Fibroblast of lung (primary cell): ENCODE results near the gene CIAPIN1. TPM values are rescaled to one million over a fixed set of nuclear protein-coding genes. Genes with fewer than 3 reads are reported as not detected.

Experiments
- DNase-seq, 2 donors: peaks; one replicate each; pipeline versions ENCODE4 v3.0.0 to v3.0.0-alpha.2; 2010; ENCODE audit warnings: low read depth in 2 of 2
- H2AFZ ChIP-seq: 2 replicates; pipeline ENCODE4 v1.5.1; 2012; ENCODE audit warnings: low read length, control low read depth, inconsistent platforms
- H3K27ac ChIP-seq: 2 replicates; pipeline ENCODE4 v1.5.1; 2011; ENCODE audit warnings: low read length, control low read depth; ENCODE audit not compliant: insufficient read depth
- H3K27me3 ChIP-seq: 2 replicates; pipeline ENCODE4 v1.5.1; 2011; ENCODE audit warnings: mild to moderate bottlenecking, low read length; ENCODE audit not compliant: control insufficient read depth, insufficient read depth
- H3K36me3 ChIP-seq: 2 replicates; pipeline ENCODE4 v1.5.1; 2011; ENCODE audit warnings: low read length; ENCODE audit not compliant: control insufficient read depth, insufficient read depth
- H3K4me1 ChIP-seq: 2 replicates; pipeline ENCODE4 v1.5.1; 2011; ENCODE audit warnings: low read length; ENCODE audit not compliant: control insufficient read depth, insufficient read depth; ENCODE audit errors: extremely low read depth
- H3K4me2 ChIP-seq: 2 replicates; pipeline ENCODE4 v1.5.1; 2011; ENCODE audit warnings: low read length, control low read depth; ENCODE audit not compliant: insufficient read depth; ENCODE audit errors: extremely low read depth
- H3K4me3 ChIP-seq, 4 experiments: fragments of 200-600 bp in 1 of 4; sonication (generic) in 1 of 4; replicated peaks in 1 of 4; 2 replicates each; pipeline ENCODE4 v1.5.1; 2011 to 2016; ENCODE audit warnings: low read length in 4 of 4, low read depth in 3 of 4, mild to moderate bottlenecking in 3 of 4, control low read depth in 2 of 4, inconsistent platforms in 1 of 4, mixed read lengths in 1 of 4; ENCODE audit not compliant: insufficient read depth in 1 of 4; ENCODE audit errors: control extremely low read depth in 1 of 4
- H3K79me2 ChIP-seq: 2 replicates; pipeline ENCODE4 v1.5.1; 2012; ENCODE audit warnings: mild to moderate bottlenecking, low read length, inconsistent platforms; ENCODE audit not compliant: control insufficient read depth, insufficient read depth
- H3K9ac ChIP-seq: 2 replicates; pipeline ENCODE4 v1.5.1; 2011; ENCODE audit warnings: mild to moderate bottlenecking, low read length, control low read depth; ENCODE audit not compliant: insufficient read depth
- H3K9me3 ChIP-seq: 2 replicates; pipeline ENCODE4 v1.5.1; 2012; ENCODE audit warnings: low read depth, low read length; ENCODE audit not compliant: control insufficient read depth, insufficient read depth
- H4K20me1 ChIP-seq: 2 replicates; pipeline ENCODE4 v1.5.1; 2011; ENCODE audit warnings: low read length; ENCODE audit not compliant: control insufficient read depth, insufficient read depth; ENCODE audit errors: extremely low read depth
- EZH2 ChIP-seq: IDR thresholded peaks from 2 replicates; pipeline ENCODE4 v1.5.1; 2012; ENCODE audit warnings: low read length, control low read depth, mild to moderate bottlenecking; ENCODE audit errors: missing control alignments
- polyA plus RNA-seq, 2 donors: library from polyadenylated mRNA; depleted of rRNA in 1 of 2; stranded (reverse) in 1 of 2; unstranded in 1 of 2; fragments of >200 nt; gene quantifications; 2 replicates each; pipeline ENCODE4 v1.2.1, GENCODE V29; 2011 to 2012; ENCODE audit warnings: missing spikeins in 1 of 2
- total RNA-seq: library from RNA; depleted of rRNA; stranded (reverse); fragments of >200 nt; gene quantifications from 2 replicates; pipeline ENCODE4 v1.2.1, GENCODE V29; 2014
- TF ChIP-seq, protein P1 (sequence below), 2 donors: IDR thresholded peaks in 1 of 2; conservative IDR thresholded peaks in 1 of 2; 1 replicate in 1 of 2; 2 replicates in 1 of 2; pipeline ENCODE4 v1.5.1; 2011 to 2012; ENCODE audit warnings: low read length in 2 of 2, control low read depth in 1 of 2, inconsistent platforms in 1 of 2, low read depth in 1 of 2, mild to moderate bottlenecking in 1 of 2

CIAPIN1 gene
- total and polyA plus RNA-seq, 2 donors (not counting 1 experiment from before 2014, with no cell fraction given), result 38.3 to 40.2 TPM

DNA sequence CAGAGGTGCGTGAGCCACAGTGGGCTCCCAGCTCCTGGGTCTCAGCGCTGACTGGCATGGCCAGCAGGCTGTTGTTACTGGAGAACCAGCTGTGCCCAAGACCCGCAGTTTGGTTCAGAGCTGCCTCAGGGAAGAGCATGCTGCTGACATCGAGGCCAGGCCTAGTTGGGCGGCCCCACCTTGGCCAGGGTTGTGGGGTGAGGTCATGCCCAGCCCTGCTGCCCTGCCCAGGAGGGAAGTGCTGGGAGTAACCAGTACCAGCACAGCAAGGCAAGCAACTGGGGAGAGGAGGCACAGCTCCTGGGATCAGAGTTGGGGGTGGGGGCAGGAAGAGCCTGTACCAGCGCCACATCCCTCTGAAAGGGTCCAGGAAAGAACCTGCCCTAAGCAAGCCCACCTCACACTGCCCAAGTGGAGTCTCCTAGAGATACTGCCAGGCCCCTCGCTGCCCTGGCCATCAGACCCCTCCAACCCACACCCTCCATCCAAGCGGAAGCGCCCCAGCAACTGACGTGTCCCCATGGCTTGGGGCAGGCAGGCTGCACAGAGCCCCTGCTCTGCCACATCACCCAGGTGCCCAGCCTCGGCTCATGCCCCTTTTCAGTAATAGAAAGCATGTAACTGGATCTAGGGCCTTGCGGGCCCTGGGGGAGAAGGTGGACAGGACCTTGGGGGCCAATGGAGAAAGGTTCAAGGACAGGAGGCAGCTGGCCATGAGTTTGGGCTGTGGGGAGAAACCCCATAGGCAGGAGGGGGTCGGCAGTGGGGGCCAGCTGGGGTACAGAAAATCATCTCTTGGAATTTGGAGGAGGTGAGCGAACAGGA is 38.1 kb upstream of the CIAPIN1 start:
- no peak for DNase-seq
- Histone ChIP-seq H2AFZ (no peak overlapping the region), H3K79me2 (no peaks in the 10 kb centered on the region)

DNA sequence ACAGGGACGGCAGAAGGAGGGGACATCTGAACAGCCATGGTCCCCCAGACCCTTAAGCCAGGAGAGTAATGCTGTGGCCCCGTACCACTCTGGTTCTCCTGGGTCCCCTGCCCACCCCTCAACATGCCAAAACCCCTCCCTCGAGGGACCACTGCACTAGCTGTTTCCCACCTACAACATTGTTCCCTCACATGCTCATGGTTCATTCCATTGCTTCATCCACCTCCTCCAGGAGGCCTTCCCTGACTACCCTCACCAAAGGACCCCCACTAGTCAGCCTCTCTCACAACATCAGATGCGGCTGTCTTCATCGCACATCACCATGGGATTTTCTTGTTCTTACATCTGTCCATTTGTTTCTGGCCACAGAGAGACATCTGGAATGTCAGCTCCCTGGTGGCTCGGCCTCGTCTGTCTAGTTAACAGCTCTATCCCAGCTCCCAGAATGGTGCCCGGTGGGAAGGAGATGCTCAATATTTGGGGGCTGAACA is 37.4 kb upstream of the CIAPIN1 start:
- no peak overlapping the region for H2AFZ ChIP-seq
- no peaks in the 10 kb centered on the region for H3K36me3 ChIP-seq
- H3K9ac ChIP-seq, result no peak overlapping the region
- no peaks in the 10 kb centered on the region for H3K9me3 ChIP-seq
- TF ChIP-seq, protein P1, sequence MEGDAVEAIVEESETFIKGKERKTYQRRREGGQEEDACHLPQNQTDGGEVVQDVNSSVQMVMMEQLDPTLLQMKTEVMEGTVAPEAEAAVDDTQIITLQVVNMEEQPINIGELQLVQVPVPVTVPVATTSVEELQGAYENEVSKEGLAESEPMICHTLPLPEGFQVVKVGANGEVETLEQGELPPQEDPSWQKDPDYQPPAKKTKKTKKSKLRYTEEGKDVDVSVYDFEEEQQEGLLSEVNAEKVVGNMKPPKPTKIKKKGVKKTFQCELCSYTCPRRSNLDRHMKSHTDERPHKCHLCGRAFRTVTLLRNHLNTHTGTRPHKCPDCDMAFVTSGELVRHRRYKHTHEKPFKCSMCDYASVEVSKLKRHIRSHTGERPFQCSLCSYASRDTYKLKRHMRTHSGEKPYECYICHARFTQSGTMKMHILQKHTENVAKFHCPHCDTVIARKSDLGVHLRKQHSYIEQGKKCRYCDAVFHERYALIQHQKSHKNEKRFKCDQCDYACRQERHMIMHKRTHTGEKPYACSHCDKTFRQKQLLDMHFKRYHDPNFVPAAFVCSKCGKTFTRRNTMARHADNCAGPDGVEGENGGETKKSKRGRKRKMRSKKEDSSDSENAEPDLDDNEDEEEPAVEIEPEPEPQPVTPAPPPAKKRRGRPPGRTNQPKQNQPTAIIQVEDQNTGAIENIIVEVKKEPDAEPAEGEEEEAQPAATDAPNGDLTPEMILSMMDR (conservative IDR thresholded peaks at IDR 0.05 in 1 of 2, IDR thresholded peaks at IDR 0.05 in 1 of 2; ENCODE audit: low read depth in 1 of 2, low read length in 2 of 2), result no peak
- no peak for TF ChIP-seq EZH2
- peaks cover 6% of the 10 kb centered on the region for H3K4me1 ChIP-seq
- H3K4me2 ChIP-seq, result no peak overlapping the region
- no peak for DNase-seq
- H3K27me3 ChIP-seq, result no peaks in the 10 kb centered on the region
- no peaks in the 10 kb centered on the region for H3K79me2 ChIP-seq
- no peak overlapping the region for H3K27ac ChIP-seq
- H4K20me1 ChIP-seq, result no peaks in the 10 kb centered on the region
- no peak overlapping the region for H3K4me3 ChIP-seq

More for the DNA sequence above, 38.1 kb upstream of the CIAPIN1 start:
- Histone ChIP-seq H3K4me3 (peak overlapping the region in 3 of 4 experiments; percentile 46 to 71 (median 60)), H3K9ac (no peak overlapping the region), H3K36me3 (no peaks in the 10 kb centered on the region), H3K27me3 (no peaks in the 10 kb centered on the region), H3K9me3 (no peaks in the 10 kb centered on the region), H3K4me2 (no peak overlapping the region), H4K20me1 (no peaks in the 10 kb centered on the region), H3K27ac (no peak overlapping the region), H3K4me1 (peaks cover 2% of the 10 kb centered on the region)
- no peak for TF ChIP-seq EZH2
- TF ChIP-seq, protein P1 (conservative IDR thresholded peaks at IDR 0.05 in 1 of 2, IDR thresholded peaks at IDR 0.05 in 1 of 2; ENCODE audit: low read depth in 1 of 2, low read length in 2 of 2), result no peak

DNA sequence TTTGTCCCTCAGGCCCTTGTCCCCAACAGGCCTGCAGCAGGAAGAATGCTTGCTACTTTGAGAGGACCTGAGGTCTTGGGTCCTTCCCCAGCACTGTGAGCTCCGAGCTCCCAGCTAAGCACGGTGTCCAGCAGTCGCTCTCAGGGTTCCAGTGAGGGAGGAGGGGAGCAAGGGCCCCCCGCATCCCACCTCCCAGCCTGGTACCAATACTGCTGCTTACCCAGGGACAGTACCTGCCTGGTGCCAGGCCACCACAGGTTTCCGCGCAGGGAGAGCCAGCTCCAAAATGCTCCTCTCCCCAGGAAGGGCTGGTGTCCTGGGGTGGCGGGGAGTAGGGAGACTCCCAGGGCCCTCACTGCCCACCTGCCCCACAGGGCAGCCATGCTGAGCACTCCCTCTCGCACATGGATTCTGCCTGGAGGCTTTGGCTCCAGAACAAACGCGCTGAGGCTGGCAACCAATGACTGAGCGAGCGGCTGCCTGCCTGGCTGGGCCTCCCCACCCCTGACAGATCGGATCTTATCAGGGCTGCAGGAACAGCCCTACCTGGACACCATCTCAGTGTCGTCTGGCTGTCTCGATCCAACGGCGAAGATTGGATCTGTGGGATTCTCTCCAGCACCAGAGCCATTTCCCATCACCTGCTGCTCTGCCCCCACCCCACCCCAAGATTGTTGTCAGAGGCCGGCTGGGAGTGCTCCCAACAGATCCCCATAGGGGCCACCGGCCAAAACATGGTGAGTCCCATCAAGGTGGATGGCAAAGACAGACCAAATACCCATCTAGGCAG is 36.7 kb upstream of the CIAPIN1 start:
- TF ChIP-seq, protein P1 (conservative IDR thresholded peaks at IDR 0.05 in 1 of 2, IDR thresholded peaks at IDR 0.05 in 1 of 2; ENCODE audit: low read depth in 1 of 2, low read length in 2 of 2), result no peak
- TF ChIP-seq EZH2, result no peak
- H3K27ac ChIP-seq, result no peak overlapping the region

More for the DNA sequence above, 36.7 kb upstream of the CIAPIN1 start:
- H4K20me1 ChIP-seq, result no peaks in the 10 kb centered on the region
- no peak overlapping the region for H3K4me3 ChIP-seq
- H3K9me3 ChIP-seq, result no peaks in the 10 kb centered on the region
- DNase-seq, result no peak
- H3K79me2 ChIP-seq, result no peaks in the 10 kb centered on the region
- no peak overlapping the region for H3K9ac ChIP-seq
- H3K4me1 ChIP-seq, result peaks cover 11% of the 10 kb centered on the region
- H3K36me3 ChIP-seq, result no peaks in the 10 kb centered on the region
- no peak overlapping the region for H2AFZ ChIP-seq
- no peak overlapping the region for H3K4me2 ChIP-seq
- no peaks in the 10 kb centered on the region for H3K27me3 ChIP-seq
